ENCODE data around the gene ANKRD12.

ANKRD12 gene

GRCh38 chr18:9123520-9123919, 13.1 kb upstream of the ANKRD12 start:
- Mint-ChIP-seq H3K9me3 (no peaks in the 10 kb centered on the region), H3K27ac (no peak overlapping the region), H3K36me3 (peaks cover 100% of the 10 kb centered on the region), H3K4me1 (peaks cover 28% of the 10 kb centered on the region), H3K4me3 (no peak overlapping the region)
- ATAC-seq (no peak), DNase-seq (ENCODE audit: low spot score in 2 of 2) (no peak)

GRCh38 chr18:9124824-9125223, 11.8 kb upstream of the ANKRD12 start:
- Mint-ChIP-seq H3K36me3 (peaks cover 100% of the 10 kb centered on the region), H3K4me3 (no peak overlapping the region), H3K9me3 (no peaks in the 10 kb centered on the region), H3K27ac (peak overlapping the region; percentile 50), H3K4me1 (peaks cover 27% of the 10 kb centered on the region)
- ATAC-seq = no peak
- DNase-seq (ENCODE audit: low spot score in 2 of 2) = no peak

GRCh38 chr18:9126337-9126736, 10.2 kb upstream of the ANKRD12 start:
- Mint-ChIP-seq H3K4me3 (no peak overlapping the region), H3K27ac (peak overlapping the region; percentile 50), H3K36me3 (peaks cover 100% of the 10 kb centered on the region), H3K4me1 (peaks cover 30% of the 10 kb centered on the region), H3K9me3 (no peaks in the 10 kb centered on the region)
- no peak for DNase-seq (ENCODE audit: low spot score in 2 of 2)
- ATAC-seq = no peak

- peaks cover 42% of the 10 kb centered on the region for H3K4me1 Mint-ChIP-seq
- ATAC-seq (no peak), DNase-seq (ENCODE audit: low spot score in 2 of 2) (no peak)
- no peaks in the 10 kb centered on the region for H3K9me3 Mint-ChIP-seq
- H3K27ac Mint-ChIP-seq = peak overlapping the region; percentile 1
- peaks cover 100% of the 10 kb centered on the region for H3K36me3 Mint-ChIP-seq
- no peak overlapping the region for H3K4me3 Mint-ChIP-seq
Observed at GRCh38 chr18:9130195-9130594, 6.4 kb upstream of the ANKRD12 start.

GRCh38 chr18:9130806-9131205, 5.8 kb upstream of the ANKRD12 start:
- H3K4me3 Mint-ChIP-seq = no peak overlapping the region

GRCh38 chr18:9132628-9133027, 4.0 kb upstream of the ANKRD12 start:
- Mint-ChIP-seq H3K36me3 (peaks cover 98% of the 10 kb centered on the region), H3K9me3 (no peaks in the 10 kb centered on the region), H3K4me1 (peaks cover 45% of the 10 kb centered on the region), H3K27ac (peak overlapping the region; percentile 15), H3K4me3 (no peak overlapping the region)
- DNase-seq (ENCODE audit: low spot score in 2 of 2) (no peak), ATAC-seq (no peak)

More at GRCh38 chr18:9130806-9131205, 5.8 kb upstream of the ANKRD12 start:
- Mint-ChIP-seq H3K4me1 (peaks cover 39% of the 10 kb centered on the region), H3K27ac (no peak overlapping the region), H3K36me3 (peaks cover 100% of the 10 kb centered on the region), H3K9me3 (no peaks in the 10 kb centered on the region)
- ATAC-seq (peak; percentile 78), DNase-seq (ENCODE audit: low spot score in 2 of 2) (no peak)

- Mint-ChIP-seq H3K4me3 (no peak overlapping the region), H3K27ac (peak overlapping the region; percentile 15), H3K9me3 (no peaks in the 10 kb centered on the region), H3K36me3 (peaks cover 98% of the 10 kb centered on the region), H3K4me1 (peaks cover 45% of the 10 kb centered on the region)
- DNase-seq (ENCODE audit: low spot score in 2 of 2) (no peak), ATAC-seq (no peak)
Observed at GRCh38 chr18:9133225-9133624, 3.4 kb upstream of the ANKRD12 start.

GRCh38 chr18:9135081-9135911, 1.3 kb upstream of the ANKRD12 start:
- peak overlapping the region; percentile 87 for H3K4me3 Mint-ChIP-seq
- H3K36me3 Mint-ChIP-seq = peaks cover 98% of the 10 kb centered on the region
- peaks cover 40% of the 10 kb centered on the region for H3K4me1 Mint-ChIP-seq
- ATAC-seq (no peak), DNase-seq (ENCODE audit: low spot score in 2 of 2) (no peak)
- no peaks in the 10 kb centered on the region for H3K9me3 Mint-ChIP-seq
- peak overlapping the region; percentile 98 for H3K27ac Mint-ChIP-seq

GRCh38 chr18:9135912-9136314, 668 bp upstream of the ANKRD12 start:
- DNase-seq (ENCODE audit: low spot score in 2 of 2) = no peak
- H3K4me3 Mint-ChIP-seq = peak overlapping the region; percentile 87
- peak; percentile 0 for ATAC-seq
- no peaks in the 10 kb centered on the region for H3K9me3 Mint-ChIP-seq
- H3K36me3 Mint-ChIP-seq = peaks cover 98% of the 10 kb centered on the region
- peaks cover 43% of the 10 kb centered on the region for H3K4me1 Mint-ChIP-seq
- H3K27ac Mint-ChIP-seq = peak overlapping the region; percentile 98

- ATAC-seq (peak; percentile 65), DNase-seq (ENCODE audit: low spot score in 2 of 2) (peak; percentile 51 to 85)
- H3K4me1 Mint-ChIP-seq = peaks cover 48% of the 10 kb centered on the region
- H3K9me3 Mint-ChIP-seq = no peaks in the 10 kb centered on the region
- H3K36me3 Mint-ChIP-seq = peaks cover 98% of the 10 kb centered on the region
- H3K27ac Mint-ChIP-seq = peak overlapping the region; percentile 98
- H3K4me3 Mint-ChIP-seq = peak overlapping the region; percentile 87
Observed at GRCh38 chr18:9137168-9138066, 836 bp downstream of the ANKRD12 start.

- Mint-ChIP-seq H3K36me3 (peaks cover 96% of the 10 kb centered on the region), H3K27ac (peak overlapping the region; percentile 98), H3K4me1 (peaks cover 37% of the 10 kb centered on the region), H3K9me3 (no peaks in the 10 kb centered on the region), H3K4me3 (peak overlapping the region; percentile 87)
- DNase-seq (ENCODE audit: low spot score in 2 of 2) (no peak), ATAC-seq (no peak)
Observed at GRCh38 chr18:9139400-9140039, 2.9 kb downstream of the ANKRD12 start.

- Mint-ChIP-seq H3K27ac (peak overlapping the region; percentile 98), H3K4me3 (peak overlapping the region; percentile 87), H3K9me3 (no peaks in the 10 kb centered on the region), H3K4me1 (peaks cover 38% of the 10 kb centered on the region), H3K36me3 (peaks cover 96% of the 10 kb centered on the region)
- ATAC-seq (no peak), DNase-seq (ENCODE audit: low spot score in 2 of 2) (no peak)
Observed at GRCh38 chr18:9140381-9140780, 3.8 kb downstream of the ANKRD12 start.

GRCh38 chr18:9140984-9141383, 4.4 kb downstream of the ANKRD12 start:
- H3K36me3 Mint-ChIP-seq = peaks cover 96% of the 10 kb centered on the region
- no peak for DNase-seq (ENCODE audit: low spot score in 2 of 2)
- peaks cover 44% of the 10 kb centered on the region for H3K4me1 Mint-ChIP-seq
- H3K4me3 Mint-ChIP-seq = peak overlapping the region; percentile 87
- H3K27ac Mint-ChIP-seq = peak overlapping the region; percentile 98
- H3K9me3 Mint-ChIP-seq = no peaks in the 10 kb centered on the region
- ATAC-seq = no peak

GRCh38 chr18:9146224-9146623, 9.6 kb downstream of the ANKRD12 start:
- Mint-ChIP-seq H3K36me3 (peaks cover 91% of the 10 kb centered on the region), H3K4me3 (peak overlapping the region; percentile 54), H3K4me1 (peaks cover 47% of the 10 kb centered on the region), H3K9me3 (no peaks in the 10 kb centered on the region), H3K27ac (peak overlapping the region; percentile 89)
- ATAC-seq (no peak), DNase-seq (ENCODE audit: low spot score in 2 of 2) (no peak)

Measured in stimulated activated effector memory CD8-positive, alpha-beta T cell treated with anti-CD3 and anti-CD28 coated beads, Interleukin-12 subunit alpha, Interleukin-12 subunit beta, amount 100 ng/mL, for 72 hours (primary cell).